ENCODE results near the gene TMEM178B.
"Not testable (repeated sequence)": the region's sequence is repeated elsewhere in the genome, so short reads cannot be mapped to it uniquely, and the experiment has no call there.

The TMEM178B gene

DNA sequence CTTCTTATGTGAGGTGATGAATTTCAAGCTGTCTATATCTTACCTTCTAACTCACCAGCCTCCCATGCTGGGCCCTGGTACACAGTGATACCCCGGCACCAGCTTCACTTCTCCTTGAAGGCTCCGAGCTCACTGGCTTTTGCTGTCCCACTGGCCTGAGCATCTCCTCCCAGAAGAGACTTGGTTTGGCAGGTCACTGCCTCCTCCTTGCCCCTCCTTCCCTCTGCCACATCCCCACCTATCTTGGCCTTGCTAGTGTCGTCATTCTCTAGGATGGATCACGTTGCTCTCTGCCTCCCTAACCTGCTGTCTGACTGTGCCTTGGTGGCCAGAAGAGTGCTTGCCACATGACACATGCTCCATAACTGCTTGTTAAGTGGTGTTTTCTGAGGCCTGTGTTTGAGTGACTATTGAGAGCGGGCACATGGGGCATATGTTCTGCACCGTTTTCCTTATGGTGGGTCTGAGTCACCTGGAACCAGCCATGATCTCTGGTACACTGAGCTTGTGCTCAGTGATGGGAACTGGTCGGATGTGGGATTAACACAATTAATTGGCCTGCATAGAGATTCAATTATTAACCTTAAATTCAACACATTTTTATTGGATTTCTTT is 86.5 kb downstream of the TMEM178B start:
- TF ChIP-seq, protein P1, sequence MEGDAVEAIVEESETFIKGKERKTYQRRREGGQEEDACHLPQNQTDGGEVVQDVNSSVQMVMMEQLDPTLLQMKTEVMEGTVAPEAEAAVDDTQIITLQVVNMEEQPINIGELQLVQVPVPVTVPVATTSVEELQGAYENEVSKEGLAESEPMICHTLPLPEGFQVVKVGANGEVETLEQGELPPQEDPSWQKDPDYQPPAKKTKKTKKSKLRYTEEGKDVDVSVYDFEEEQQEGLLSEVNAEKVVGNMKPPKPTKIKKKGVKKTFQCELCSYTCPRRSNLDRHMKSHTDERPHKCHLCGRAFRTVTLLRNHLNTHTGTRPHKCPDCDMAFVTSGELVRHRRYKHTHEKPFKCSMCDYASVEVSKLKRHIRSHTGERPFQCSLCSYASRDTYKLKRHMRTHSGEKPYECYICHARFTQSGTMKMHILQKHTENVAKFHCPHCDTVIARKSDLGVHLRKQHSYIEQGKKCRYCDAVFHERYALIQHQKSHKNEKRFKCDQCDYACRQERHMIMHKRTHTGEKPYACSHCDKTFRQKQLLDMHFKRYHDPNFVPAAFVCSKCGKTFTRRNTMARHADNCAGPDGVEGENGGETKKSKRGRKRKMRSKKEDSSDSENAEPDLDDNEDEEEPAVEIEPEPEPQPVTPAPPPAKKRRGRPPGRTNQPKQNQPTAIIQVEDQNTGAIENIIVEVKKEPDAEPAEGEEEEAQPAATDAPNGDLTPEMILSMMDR (IDR thresholded peaks at IDR 0.05; ENCODE audit: control extremely low read depth, extremely low read depth, low read depth, missing control alignments) = no peak
- POLR2A ChIA-PET = no interaction called here
- DNase-seq (ENCODE audit: extremely low spot score) = no peak
- CTCF ChIA-PET = no interaction called here

DNA sequence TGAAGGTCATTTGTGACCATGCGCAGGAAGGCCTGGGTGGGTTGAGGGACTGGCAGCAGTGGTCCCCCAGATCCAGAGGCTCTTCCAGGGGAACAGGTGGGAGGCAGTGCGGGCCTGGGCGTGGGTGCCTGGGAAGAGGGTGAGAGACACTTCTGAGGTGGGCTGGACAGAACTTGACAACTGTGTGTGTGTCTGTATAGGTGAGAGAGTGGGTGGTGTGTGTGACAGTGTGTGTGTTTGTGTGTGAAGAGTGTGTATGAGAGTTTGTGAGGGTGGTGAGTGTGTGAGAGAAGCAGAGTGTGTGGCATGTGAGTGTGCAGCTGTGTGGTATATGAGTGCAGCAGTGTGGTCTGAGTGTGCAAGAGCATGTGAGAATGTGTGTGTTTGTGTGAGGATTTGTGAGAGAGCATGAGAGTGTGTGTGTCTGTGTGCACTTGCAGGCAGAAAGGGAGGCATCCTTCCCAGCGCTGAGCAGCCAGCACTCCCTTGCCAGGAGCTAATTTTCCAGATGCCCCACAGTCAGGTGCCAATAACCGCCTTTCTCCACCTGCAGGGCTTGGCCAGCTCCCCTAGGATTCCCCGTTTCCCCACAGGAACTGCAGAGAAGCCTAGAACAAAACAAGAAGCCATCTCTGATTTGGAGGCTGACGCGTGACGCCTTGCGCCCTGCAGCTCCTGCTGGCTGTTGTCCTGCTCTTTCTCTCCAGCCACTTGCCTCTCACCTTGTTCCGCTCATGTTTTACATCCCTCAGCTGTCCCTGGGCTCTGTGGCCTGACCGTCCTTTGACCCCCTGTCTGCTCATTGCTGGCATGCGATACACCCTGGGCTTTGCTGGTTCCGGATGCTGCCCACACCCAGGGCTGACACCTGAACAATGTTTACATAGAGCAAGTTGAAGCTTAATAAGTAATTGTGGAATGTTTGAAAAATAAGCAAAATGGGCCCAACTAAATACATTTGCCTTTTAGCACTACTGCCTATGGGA is 88.0 kb downstream of the TMEM178B start:
- no peak for DNase-seq (ENCODE audit: extremely low spot score)
- TF ChIP-seq, protein P1 (IDR thresholded peaks at IDR 0.05; ENCODE audit: control extremely low read depth, extremely low read depth, low read depth, missing control alignments) = no peak
- ChIA-PET POLR2A (no interaction called here), CTCF (interaction anchor here (0.9 kb wide), 1 partner anchor 11 kb away, joined by 3 read pairs; no protein-coding TSS in a partner anchor)

DNA sequence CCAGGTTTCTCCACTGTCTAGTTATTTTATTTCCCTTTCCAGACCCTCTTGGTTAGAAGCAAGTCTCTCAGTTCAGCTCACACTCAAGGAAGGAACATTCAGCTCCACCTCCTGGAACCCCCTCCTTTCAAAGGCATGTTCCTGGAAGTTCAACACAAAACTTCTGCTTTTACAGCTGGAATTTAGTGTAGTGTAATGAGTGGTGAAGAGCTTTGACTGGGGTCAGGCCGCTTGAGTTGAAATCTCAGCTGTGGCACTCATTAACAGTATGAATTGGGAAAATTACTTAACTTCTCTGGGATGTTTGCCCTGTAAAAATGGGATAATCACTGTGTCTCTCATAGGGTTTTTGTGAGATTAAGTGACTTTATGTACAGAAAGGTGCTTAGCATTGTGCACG is 91.7 kb downstream of the TMEM178B start:
- ChIA-PET CTCF (interaction anchor here (1.5 to 1.9 kb wide), 2 partner anchors 11 to 13 kb away, joined by 3 to 6 read pairs; no protein-coding TSS in a partner anchor), POLR2A (no interaction called here)
- TF ChIP-seq, protein P1 (IDR thresholded peaks at IDR 0.05; ENCODE audit: control extremely low read depth, extremely low read depth, low read depth, missing control alignments) = no peak
- DNase-seq (ENCODE audit: extremely low spot score) = no peak

DNA sequence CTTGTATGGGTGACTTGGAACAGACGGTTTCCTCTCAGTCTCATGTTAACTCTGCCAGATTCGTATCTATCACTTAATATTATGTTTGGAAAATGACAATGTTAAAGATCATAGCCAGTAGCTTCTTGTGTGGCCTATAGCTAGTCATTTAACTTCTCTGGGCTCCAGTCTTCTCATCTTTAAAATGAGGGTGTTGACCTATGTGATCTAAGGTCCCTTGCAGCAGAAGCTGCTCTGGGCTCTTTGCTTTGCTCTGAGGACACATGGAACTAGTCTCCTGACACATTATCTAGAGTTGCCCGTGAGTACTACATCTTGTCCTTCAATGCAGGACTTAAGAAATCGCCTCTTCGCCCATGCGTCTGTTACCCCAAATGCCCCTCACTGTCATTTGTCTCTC is 93.1 kb downstream of the TMEM178B start:
- ChIA-PET CTCF (interaction anchor here (1.9 kb wide), 1 partner anchor 12 kb away, joined by 6 read pairs; no protein-coding TSS in a partner anchor), POLR2A (no interaction called here)
- TF ChIP-seq, protein P1 (IDR thresholded peaks at IDR 0.05; ENCODE audit: control extremely low read depth, extremely low read depth, low read depth, missing control alignments) = no peak
- no peak for DNase-seq (ENCODE audit: extremely low spot score)

DNA sequence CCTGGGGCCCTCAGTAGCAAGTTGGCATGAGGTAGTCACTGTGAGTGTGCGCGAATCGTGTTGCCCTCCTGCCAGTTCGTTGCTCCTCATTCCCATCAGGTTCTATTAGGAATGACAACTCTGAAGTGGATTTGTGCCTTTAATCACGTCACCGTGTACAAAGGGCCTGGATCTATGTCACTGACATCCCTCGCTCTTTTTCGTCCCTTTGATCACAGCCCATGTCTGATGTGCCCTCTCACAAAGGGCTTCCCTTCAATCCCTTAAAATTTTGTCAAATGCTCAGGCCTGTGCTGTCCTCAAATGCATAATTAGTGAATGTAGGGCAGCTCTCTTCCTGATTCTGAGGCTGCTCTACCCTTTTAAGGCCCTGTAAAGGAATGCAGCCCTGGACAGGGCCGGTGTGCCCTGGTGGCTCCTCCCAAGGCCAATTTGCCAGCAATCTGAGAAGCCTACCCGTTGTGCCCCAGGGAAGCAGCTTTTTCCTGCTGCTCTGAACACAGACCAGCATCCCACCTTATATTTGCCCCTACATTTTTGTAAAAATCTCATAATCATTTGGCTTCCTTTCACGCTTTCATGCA is 93.6 kb downstream of the TMEM178B start:
- CTCF ChIA-PET = no interaction called here
- no peak for DNase-seq (ENCODE audit: extremely low spot score)
- POLR2A ChIA-PET = no interaction called here
- TF ChIP-seq, protein P1 (IDR thresholded peaks at IDR 0.05; ENCODE audit: control extremely low read depth, extremely low read depth, low read depth, missing control alignments) = no peak

DNA sequence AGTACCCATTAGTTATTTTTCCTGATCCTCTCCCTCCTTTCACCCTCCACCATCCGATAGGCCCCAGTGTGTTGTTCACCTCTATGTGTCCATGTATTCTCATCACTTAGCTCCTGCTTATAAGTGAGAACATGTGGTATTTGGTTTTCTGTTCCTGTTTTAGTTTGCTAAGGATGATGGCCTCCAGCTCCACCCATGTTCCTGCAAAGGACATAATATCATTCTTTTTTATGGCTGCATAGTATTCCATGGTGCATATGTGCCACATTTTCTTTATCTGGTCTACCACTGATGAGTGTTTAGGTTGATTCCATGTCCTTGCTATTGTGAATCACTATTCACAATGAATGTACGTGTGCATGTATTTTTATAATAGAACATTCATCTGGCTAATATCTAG is 95.3 kb downstream of the TMEM178B start:
- POLR2A ChIA-PET; DNase-seq (ENCODE audit: extremely low spot score); CTCF ChIA-PET: not testable (repeated sequence)

DNA sequence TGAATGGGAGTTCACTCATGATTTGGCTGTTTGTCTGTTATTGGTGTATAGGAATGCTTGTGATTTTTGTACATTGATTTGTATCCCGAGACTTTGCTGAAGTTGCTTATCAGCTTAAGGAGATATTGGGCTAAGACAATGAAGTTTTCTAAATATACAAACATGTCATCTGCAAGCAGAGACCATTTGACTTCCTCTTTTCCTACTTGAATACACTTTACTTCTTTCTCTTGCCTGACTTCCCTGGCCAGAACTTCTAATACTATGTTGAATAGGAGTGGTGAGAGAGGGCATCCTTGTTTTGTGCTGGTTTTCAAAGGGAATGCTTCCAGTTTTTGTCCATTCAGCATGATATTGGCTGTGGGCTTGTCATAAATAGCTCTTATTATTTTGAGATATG is 101.9 kb downstream of the TMEM178B start:
- CTCF ChIA-PET = interaction anchor here (1.4 kb wide), 1 partner anchor 11 kb away, joined by 3 read pairs; no protein-coding TSS in a partner anchor
- POLR2A ChIA-PET = not testable (repeated sequence)

DNA sequence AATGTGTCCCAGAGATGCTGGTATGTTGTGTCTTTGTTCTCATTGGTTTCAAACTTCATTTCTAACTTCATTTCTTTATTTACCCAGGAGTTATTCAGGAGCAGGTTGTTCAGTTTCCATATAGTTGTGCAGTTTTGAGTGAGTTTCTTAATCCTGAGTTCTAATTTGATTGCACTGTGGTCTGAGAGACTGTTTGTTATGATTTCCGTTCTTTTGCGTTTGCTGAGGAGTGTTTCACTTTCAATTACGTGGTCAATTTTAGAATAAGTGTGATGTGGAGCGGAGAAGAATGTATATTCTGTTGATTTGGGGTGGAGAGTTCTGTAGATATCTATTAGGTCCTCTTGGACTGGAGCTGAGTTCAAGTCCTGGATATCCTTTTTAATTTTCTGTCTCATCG is 103.3 kb downstream of the TMEM178B start:
- DNase-seq (ENCODE audit: extremely low spot score); POLR2A ChIA-PET: not testable (repeated sequence)
- CTCF ChIA-PET = interaction anchor here (1.1 to 1.4 kb wide), 2 partner anchors 11 to 12 kb away, joined by 3 read pairs; no protein-coding TSS in a partner anchor

More for the DNA sequence above, 101.9 kb downstream of the TMEM178B start:
- not testable (repeated sequence) for DNase-seq (ENCODE audit: extremely low spot score)
